Activated CD8-positive, alpha-beta memory T cell treated with anti-CD3 and anti-CD28 coated beads for 48 hours (primary cell): Measurements from ENCODE around the gene COL25A1.

Source experiments
- DNase-seq, 3 experiments: peaks; one replicate each; pipeline ENCODE4 v3.0.0-alpha.2; 2020; ENCODE audit warnings: low read depth in 2 of 3, low spot score in 2 of 3

The COL25A1 gene

DNA sequence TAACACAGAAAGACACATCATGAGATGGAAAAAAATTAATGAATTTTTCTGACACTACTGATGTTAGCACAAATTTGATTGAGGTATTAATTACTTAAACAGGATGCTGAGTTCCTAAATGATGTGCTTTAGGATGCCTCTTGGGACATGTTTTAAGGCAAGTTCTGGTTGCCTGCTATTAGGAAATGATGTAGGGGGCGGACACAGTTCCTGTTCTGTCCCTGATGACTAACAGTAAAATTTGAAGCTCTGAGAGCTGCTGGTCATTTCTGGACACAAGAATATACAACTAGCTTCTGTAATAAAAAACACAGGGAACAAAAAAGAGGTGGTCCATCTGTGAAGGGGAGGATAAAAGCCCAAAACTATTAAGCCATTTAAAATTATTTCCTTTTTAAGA lies 376.4 kb downstream of the COL25A1 start:
- DNase-seq, result no peak

GRCh38 chr4:108922191-108922590 lies 380.3 kb downstream of the COL25A1 start:
- DNase-seq, result no peak

DNA sequence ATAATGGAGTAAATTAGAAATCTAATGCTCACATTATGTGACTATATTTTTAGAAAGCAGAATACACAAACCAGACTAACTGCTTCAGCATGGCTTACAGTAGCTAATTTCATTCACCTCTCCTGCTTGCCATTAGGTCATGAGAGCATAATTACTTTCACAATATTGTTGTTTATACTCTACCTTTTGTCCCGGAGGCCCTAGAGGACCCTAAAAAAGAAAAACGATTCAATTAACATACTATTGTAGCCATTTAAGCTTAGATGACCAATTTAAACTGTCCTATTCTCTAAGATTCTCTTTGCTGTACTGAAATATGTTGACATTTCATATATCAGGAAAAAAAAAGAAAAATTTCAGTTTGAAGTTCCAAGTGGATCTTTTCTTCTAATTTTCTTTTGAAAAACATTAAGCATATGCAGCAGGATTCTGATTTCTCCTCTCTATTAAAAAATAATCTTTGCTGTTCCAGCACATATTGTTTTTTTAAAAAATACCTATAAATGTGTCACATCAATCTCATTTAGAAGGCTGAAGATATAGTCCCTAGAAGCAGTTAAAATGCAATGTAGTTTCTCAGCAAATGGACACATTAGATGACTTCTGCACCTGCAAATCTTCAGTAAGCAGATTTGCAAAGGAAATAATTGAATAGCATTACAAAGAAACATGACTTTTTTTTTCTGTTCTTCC lies 381.9 kb downstream of the COL25A1 start:
- no peak for DNase-seq

GRCh38 chr4:108919226-108919893 lies 383.1 kb downstream of the COL25A1 start:
- DNase-seq, result no peak

- DNase-seq, result no peak
Observed at GRCh38 chr4:108917255-108917654, 385.2 kb downstream of the COL25A1 start.

DNA sequence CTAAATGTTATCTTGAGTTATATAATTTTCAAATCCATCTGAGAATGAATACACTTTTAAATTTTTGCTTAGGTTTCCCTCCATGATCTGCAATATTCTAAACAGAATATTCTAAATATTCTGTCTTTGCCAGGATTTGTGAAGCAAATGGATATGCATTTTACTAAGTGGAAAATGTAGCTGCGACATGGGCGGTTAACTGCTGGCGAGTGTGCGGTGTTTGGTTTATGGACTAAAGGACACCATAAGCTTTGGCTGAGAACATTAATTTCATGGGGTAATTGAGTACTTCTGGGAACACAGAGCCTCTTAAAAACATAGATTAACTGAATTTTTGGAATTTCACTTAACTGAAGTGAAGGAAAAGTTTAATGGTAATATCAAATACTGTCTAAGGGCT lies 385.8 kb downstream of the COL25A1 start:
- DNase-seq, result no peak

DNA sequence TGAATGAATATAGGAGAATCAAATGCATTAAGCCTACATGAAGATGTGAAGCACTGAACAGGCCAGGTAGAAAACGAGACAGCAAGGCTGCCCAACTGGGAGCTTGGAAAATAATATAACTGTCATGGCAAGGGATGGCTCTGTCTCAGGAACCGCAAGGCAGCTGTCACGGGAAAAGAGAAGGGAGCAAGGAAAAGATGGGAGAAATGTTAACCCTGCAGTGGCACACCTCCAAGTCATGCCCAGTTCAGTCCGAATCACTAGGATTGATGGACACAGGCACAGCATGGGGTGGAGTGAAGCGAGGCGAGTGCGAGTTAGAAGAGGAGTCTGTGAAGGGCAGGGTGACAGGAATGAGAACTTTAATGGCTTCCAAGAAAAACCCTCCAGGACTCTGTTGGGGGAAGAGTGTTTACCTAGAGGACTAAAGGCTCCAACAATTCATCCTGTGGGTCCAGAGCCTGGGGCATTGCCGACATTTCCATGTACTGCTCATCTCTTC lies 395.5 kb downstream of the COL25A1 start:
- no peak for DNase-seq

DNA sequence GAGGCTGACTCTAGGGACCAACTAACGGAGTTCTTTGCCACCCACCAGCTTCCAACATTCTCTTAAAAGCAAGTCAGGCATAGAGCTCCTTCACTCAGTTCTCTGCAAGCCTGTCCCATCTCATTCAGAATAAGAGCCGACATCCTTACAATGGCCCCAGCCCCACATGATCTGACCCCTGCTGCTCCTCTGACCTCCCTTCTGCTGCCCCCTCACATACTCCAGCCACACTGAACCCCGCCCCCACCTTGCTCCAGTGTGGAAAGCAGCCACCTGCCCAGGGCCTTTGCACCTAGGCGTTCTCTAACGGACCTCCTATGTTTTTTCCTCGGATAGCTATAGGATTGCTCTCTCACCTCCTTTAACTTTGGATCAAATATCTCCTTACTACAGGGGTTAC lies 396.5 kb downstream of the COL25A1 start:
- no peak for DNase-seq

GRCh38 chr4:108903464-108904221 lies 398.8 kb downstream of the COL25A1 start:
- DNase-seq, result no peak

DNA sequence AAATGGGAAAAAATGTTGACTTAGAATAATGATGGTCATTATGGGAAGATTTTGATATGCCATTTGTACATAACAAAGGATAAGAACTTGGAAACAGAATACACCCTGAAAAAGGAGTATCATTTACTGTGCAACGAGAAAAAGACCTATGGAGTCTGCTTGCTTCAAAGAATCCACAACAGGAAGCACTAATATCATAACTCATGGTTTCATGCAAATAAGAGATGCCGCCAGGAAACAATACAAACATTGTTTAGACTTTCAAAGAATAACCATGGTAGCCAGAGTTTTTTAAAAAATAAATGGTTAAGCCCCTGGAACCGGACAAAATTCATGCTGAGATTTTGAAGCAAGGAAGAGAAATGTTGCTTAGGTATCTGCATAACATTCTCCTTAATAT lies 399.7 kb downstream of the COL25A1 start:
- no peak for DNase-seq

GRCh38 chr4:108901291-108901690 lies 401.2 kb downstream of the COL25A1 start:
- DNase-seq, result no peak

GRCh38 chr4:108900018-108900580 lies 402.4 kb downstream of the COL25A1 start:
- DNase-seq, result no peak

DNA sequence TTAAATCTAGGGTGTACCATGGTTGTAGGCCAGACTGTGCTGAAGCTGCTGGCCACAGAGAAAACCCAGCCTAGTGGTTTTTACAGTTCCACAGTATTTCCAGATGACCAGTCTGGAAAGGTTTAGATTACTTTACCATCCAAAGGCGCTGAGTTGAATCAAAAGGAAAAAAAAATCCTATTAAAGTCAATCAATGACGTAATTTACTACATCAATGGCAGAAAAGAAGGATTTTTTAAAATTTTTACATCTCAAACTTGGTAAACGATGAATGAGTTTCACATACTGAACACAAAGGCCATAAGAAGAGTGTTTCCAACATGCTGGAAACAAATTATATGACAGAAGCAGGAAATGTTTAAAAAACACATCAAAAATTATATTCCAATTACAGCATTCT lies 409.0 kb downstream of the COL25A1 start:
- DNase-seq, result no peak

DNA sequence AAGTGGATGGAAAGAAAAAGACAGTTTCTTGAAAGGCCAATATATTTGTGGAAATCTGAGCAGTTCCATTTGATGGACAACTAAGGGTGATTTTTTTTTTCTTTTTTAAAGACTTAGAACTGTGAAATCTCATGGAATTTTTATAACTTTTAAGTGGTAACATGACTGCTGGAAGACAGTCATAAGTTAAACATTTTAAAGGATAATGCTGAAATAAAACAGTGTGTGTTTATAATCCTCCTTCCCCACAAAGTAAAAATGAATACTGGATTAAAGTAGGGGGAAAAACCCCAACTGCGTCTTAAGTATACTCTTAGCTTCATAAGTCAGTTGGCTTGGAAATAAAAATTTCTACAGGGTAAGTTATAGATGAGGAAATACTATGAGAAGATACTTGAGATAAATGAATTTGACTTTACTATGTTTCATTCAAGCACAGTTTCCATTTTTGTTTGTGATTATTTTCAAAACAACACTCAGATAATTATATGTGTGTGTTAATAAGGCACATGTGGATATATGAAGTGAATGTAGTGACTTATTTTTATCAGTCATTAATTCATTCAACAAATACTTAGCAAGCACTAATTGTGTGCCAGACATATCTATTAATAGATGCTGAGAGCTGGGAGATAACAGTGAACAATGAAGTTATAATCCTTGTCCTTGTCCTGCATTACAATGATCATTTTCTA lies 410.4 kb downstream of the COL25A1 start:
- no peak for DNase-seq

- no peak for DNase-seq
Observed at GRCh38 chr4:108890484-108890881, 412.0 kb downstream of the COL25A1 start.

DNA sequence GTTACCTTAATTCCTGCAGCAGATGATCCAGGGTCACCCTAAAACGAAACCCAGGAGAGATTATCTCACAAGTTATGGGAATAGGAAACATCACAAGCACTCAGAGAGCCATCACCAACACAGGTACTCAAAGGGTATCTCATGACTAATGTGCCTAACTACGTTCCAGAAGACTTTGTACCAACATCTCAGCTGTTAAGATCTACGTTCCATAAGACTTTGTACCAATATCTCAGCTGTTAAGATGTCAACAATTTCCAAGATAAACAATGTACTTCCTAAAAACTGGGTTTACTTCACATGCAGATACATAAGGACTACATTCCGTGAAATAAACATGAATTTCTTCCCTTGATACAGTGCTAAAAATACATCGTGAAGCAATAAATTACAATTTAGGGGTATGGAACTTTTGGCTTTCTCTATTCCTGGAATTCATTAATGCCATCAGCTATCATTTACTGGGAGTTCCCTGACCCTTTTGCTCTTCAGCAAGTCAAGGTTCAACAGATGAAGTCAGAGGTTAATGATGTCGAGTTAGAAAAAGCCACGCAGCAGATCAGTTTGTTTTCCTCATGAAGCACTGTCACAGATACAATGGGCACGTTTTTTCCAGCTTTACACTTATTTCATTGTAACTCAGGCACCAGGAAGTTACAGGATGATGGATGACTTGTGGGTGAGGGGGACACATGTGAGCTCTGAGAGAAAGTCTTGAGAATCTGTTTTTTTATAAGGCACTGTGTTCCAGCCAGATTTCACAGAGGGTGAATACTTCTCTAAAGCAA lies 412.6 kb downstream of the COL25A1 start:
- DNase-seq, result no peak

GRCh38 chr4:108888769-108889168 lies 413.7 kb downstream of the COL25A1 start:
- no peak for DNase-seq

DNA sequence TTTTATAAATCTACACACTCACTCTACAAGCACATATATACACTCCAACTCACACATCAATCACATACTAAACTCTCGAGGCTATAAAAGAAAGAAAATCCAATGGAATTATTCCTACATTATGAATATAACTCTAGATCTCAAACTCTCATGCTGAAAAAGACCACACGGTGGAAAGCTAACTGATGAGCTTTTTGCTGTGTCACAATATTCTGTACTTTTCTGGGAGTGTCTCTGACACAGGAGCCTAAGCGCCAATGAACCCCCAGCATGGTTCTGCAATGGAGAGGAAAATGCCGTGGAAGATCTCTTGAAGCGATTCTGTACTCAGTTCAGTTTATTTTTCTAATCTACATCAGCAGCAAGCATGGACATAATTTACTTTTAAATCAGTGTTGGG lies 415.4 kb downstream of the COL25A1 start:
- DNase-seq, result no peak

DNA sequence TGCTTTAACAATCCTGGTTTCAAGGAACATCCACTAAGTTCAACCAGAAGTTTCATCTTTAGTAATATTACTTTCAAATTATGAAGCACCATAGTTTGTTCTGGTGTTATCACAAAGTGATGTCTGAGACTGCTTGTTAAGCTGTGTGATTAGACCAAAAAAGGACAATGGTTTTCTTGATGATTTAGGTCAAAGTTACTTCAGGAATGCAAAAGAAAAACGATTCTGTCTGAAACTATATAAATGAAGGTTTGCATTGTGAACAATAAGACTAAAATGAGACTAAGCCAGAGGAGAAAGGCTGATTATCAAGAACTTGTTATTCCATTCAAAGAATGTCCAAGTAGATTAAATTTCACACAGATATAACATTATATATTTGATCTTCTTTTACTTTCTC lies 417.2 kb downstream of the COL25A1 start:
- no peak for DNase-seq

DNA sequence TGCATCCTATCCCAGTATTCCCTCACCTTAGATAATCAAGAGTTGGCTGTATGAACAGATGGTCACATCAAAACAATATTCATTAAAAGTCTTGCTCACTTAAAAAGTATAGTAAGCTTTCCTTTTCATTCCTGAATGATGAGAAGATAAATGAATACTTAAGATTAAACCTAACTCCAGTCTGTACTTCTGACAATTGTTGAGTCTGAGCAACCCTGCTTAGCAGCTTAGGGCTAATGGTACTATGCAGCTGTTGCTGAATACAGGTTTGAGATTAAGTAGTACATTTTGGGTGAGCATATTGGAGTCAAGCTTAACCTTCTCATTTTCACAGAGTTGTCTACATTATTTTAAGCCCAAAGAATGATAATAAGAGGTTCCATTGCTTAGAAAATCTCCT lies 417.9 kb downstream of the COL25A1 start:
- DNase-seq, result no peak
